HG02642 (cell line): ENCODE data around the gene ZNF439.
A peak's percentile ranks its signal among the peaks of the same experiment; 100 is the strongest.
"Not testable (repeated sequence)": the region's sequence is repeated elsewhere in the genome, so short reads cannot be mapped to it uniquely, and the experiment has no call there.

ENCODE experiments used
- ATAC-seq: cut with Tn5 transposase; IDR thresholded peaks from one replicate; pipeline ENCODE4 v1.9.1; 2021; ENCODE audit warnings: mild to moderate bottlenecking; ENCODE audit not compliant: unreplicated experiment, poor library complexity

ZNF439 gene

DNA sequence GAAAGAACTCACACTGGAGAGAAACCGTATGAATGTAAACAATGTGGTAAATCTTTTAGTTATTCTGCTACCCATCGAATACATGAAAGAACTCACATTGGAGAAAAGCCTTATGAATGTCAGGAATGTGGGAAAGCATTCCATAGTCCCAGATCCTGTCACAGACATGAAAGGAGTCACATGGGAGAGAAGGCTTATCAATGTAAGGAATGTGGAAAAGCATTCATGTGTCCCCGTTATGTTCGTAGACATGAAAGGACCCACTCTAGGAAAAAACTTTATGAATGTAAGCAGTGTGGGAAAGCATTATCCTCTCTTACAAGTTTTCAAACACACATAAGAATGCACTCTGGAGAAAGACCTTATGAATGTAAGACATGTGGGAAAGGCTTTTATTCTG is 19.2 kb downstream of the ZNF439 start:
- not testable (repeated sequence) for ATAC-seq

DNA sequence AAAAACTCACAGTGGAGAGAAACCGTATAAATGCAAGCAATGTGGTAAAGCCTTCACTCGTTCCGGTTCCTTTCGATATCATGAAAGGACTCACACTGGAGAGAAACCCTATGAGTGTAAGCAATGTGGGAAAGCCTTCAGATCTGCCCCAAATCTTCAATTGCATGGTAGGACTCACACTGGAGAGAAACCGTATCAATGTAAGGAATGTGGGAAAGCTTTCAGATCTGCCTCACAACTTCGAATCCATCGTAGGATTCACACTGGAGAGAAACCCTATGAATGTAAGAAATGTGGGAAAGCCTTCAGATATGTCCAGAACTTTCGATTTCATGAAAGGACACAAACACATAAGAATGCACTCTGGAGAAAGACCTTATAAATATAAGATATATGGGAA is 19.7 kb downstream of the ZNF439 start:
- ATAC-seq: no peak

DNA sequence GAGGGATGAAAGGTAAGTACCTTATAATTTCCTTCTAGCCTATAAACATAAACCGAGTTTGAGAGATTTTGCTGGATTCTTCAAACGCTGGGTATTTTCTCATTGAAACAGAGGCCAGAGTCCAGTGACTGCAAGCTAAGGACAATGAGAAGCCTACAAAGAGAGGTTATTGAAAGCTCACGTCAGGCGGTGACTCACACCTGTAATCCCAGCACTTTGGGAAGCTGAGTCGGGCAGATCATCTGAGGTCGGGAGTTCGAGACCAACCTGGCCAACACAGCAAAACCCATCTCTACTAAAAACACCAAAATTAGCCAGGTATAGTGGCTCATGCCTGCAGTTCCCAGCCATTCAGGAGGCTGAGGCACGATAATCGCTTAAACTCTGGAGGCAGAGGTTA is 24.1 kb downstream of the ZNF439 start:
- no peak for ATAC-seq

DNA sequence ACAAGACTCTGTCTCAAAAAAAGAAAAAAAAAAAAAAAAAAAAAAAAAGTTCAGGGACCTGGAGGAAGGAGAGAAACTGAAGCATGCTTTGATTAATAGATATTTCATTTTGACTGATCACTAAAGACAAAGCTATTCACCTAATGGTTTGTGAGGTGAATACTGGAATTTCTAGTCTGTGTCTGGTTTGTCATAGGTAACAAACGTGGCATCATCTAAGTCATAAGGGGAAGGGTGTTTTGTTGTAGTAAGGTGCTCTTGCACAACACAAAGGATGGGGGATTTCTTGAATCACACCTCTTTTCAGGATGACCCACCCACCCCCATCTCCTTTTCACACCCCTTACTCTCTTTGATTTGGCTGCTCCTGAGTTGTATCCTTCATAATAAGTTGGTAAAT is 25.2 kb downstream of the ZNF439 start:
- ATAC-seq: no peak

DNA sequence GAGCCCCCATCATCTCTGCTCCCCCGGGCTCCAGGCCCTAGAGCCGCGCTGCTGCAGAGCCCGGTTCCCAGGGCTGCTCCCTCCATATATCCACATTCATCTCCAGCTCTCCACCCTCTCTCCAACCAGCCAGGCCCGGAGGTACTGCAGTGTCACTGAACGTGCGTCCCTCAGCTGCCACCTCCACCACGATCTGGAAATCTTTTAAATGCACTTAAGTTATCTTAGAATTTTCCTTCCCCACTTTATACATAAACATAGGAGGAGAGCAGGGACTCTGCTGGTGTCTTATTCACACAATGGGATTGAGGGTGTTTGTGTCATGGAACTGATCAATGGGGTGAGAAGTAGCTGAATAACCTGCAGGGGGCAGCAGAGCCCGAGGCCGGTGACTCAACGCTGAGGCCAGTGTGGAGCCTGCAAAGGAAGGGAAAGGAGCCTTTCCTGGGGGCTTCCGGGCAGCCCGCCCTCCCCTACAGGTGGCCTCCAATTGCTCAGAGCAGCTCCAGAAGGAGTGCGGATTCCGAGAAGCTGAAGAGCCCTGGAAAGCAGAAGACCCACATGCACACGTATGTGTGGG is 31.3 kb downstream of the ZNF439 start:
- ATAC-seq: not testable (repeated sequence)

DNA sequence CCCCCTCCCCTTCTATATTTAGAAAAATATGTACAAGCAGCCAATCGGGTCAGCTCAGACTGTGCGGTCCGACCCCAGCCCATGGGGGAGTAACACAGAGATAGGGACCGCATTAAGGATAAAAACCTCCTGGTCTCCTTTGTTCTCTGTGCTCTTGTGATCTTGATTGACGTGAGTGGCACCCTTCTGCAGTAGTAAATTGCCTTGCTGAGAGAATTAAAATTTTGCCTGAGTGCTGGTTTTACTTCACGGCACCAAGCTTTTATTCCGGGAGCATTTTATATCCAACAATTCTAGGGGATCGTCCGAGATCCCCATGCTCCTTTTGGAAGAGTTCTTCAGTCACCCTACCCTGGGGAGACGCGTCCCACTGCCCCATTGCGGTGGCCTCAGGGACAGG is 32.1 kb downstream of the ZNF439 start:
- ATAC-seq: no peak

DNA sequence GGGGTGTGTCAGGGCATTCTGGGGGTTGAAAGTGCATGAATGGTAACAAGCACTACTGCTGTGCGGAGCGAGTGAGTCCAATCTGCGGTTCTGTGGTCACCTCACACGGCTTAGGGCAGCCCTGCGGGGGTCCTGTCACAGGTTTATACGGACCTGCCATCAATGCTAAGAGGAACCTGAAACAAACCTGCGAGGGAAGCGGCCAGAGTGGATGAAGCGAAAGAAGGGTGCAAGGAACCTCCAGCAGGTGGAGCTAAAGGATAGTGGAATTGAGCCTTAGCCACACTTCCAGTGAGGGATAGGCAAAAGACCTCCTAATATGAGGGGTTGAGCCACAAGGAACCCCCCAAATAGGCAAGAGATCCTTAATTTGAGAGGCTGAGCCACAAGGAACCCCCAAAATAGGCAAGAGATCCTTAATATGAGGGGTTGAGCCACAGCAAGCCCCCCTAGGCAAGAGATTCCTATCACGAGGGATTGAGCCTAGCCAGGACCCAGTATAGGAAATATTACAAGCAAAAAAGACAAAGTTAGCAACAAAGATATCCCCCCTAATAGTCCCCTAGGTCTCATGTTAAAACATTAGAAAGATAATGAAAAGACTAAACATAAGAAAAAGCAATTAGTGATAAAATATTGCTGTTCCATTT is 32.8 kb downstream of the ZNF439 start:
- no peak for ATAC-seq

DNA sequence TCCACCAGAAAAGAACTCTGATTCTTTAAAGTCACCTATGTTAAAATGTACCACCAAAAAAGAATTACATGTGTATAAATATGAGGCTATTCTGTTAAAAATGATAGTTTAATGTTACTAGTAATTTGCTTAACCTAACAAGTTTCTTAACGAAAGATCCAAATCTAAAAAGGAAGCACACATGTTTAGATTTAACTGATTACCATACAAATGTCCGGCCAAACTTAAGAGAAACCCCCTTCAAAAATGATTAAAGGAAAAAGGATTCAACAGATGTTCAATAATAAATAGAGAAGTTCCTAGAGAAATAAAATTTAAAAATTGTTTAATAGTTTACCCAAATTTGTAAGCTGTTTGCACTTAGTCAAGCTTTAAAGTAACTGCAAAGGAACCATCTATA is 34.1 kb downstream of the ZNF439 start:
- ATAC-seq: no peak

DNA sequence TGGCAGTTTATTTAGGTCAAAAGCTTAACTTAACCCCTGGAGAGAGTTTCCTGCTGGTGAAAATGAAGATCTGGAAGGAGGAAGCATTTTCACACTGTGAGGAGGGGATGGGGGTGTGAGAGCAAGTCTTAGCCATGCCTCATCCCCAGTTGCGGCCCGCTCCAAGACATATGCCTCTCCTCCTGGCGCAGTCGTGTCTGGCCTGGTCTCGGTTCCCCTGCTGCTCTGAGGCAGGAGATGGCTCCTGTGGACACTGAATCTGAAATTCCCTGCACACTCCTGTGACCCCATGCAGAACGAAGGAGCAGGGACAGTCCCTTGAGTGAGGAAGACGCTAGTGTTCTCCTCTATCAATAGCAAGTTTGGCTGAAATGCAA is 38.7 kb downstream of the ZNF439 start:
- ATAC-seq: no peak

DNA sequence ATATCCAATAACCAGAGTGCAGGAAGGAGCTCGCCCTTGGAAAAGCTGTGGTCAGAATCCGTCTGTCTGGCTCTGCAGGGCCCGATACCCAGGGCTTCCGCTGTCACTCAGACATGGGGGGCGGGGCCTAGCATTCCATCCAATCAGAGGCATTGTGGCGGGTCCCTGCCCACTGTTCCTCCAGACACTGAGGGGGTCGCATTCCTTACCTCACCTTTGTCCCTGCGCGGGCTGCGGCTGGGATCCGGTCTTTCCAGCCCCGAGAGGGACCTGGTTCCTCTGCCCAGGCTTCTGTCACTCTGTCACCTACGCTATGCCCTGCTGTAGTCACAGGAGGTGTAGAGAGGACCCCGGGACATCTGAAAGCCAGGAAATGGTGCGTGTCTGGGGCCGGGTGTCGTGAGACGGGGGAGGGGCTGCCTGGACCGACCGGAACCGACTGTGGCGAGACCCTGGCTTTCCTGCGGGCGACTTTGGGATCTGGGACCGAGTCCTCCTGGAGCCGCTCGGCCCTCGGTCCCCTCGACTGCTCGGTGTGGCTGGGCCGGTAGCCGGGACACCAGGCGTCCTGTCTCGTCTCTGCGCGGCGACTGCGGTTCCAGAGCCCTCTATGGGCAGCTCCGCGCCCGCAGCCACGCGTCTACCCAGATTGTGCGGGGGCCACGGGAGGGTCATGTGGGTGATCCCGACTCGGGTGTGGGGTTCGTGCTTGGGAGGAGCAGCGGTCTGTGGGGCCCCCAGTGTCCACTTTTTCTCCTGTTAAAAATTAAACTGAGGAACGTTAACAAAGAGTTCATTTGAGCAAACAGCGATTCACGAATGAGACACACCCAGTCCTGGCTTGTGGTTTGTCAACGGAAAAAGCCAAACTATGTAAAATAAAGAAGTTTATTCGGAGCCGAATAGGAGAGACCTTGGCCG is 39.3 kb downstream of the ZNF439 start, which contains the start of gene ZNF69:
ZNF69 (plus strand) TSS at position 172 of the 921 bp plus-strand sequence; CDS start at position 314, 142 bp downstream.
- ATAC-seq: peak; percentile 85

DNA sequence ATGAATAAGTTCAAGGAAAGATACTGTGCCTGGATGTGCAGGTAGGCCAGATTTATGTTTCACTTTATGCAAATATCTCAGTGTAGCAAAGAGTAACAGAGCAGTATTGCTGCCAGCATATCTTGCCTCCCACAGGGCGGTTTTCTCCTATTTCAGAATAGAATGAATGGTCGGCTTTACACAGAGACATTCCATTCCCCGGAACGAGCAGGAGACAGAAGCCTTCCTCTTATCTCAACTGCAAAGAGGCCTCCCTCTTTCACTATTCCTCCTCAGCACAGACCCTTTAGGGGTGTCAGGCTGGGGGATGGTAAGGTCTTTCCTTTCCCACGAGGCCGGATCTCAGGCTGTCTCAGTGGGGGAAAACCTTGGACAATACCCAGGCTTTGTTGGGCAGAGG is 41.4 kb downstream of the ZNF439 start:
- not testable (repeated sequence) for ATAC-seq

DNA sequence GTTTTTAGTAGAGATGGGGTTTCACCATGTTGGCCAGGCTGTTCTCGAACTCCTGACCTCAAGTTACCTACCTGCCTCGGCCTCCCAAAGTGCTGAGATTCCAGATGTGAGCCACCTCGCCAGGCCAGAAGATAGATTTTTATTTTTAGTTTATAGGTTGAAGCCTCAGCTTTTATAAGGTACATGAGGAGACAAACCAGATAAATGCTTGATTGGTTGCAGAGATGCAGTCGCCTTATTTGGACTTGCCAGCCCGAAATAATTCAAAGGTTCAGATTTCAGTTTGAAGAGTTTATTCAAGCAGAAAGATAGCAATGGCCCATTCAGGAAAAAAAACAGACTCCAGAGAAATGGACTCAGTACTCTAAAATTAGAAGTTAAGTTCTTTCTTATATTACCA is 42.1 kb downstream of the ZNF439 start:
- no peak for ATAC-seq

DNA sequence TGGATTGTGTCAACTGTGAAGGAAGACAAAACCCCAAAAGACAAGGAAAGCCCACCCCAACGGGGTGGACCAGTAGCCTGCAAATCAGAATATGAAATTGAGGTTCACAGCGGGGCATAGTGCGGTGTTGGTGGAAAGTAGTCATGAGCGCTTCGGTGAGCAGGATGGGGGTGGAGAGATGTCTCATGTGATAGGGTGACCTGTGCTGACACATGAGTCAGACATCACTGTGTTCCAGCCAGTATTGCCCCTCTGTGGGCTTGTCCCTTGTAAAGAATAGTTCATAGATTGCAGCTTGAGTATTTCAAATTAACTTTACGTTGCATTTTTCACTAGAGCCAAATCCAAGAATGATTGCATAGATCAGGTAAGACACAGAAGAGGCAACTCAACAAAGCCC is 46.3 kb downstream of the ZNF439 start:
- no peak for ATAC-seq

DNA sequence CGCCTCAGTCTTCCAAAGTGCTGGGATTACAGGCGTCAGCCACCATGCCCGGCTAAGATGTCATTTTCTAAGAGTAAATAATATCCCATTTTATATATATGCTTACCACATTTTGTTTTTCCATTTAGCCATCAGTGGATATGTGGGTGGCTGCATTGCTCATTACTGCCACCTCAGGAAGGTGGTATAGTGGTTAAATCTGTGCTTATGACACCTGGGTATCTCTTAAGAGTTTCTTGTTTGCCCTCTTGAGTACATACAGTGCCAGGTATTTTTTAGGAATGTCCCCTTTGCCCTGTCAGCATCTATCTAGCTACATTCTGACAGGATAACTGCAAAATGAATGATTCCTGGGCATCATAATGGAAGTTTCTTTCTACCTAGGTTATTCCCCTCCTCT is 53.7 kb downstream of the ZNF439 start:
- no peak for ATAC-seq

DNA sequence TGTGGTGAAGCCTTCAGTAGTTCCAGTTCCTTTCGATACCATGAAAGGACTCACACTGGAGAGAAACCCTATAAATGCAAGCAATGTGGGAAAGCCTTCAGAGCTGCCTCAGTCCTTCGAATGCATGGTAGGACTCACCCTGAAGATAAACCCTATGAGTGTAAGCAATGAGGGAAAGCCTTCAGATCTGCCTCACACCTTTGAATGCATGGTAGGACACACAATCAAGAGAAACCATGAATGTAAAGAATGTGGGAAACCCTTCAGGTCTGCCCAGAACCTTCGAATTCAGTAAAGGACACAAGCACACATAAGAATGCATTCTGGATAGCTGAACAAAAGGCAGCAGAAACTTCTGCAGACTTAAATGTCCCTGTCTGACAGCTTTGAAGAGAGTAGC is 57.4 kb downstream of the ZNF439 start:
- no peak for ATAC-seq

DNA sequence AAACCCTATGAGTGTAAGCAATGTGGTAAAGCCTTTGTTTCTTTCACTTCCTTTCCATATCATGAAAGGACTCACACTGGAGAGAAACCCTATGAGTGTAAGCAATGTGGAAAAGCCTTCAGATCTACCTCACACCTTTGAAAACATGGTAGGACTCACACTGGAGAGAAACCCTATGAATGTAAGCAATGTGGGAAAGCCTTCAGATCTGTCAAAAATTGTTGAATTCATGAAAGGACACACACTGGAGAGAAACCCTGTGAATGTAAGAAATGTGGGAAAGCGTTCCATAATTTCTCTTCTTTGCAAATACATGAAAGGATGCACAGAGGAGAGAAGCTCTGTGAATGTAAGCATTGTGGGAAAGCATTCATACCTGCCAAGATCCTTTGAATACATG is 63.4 kb downstream of the ZNF439 start:
- not testable (repeated sequence) for ATAC-seq

DNA sequence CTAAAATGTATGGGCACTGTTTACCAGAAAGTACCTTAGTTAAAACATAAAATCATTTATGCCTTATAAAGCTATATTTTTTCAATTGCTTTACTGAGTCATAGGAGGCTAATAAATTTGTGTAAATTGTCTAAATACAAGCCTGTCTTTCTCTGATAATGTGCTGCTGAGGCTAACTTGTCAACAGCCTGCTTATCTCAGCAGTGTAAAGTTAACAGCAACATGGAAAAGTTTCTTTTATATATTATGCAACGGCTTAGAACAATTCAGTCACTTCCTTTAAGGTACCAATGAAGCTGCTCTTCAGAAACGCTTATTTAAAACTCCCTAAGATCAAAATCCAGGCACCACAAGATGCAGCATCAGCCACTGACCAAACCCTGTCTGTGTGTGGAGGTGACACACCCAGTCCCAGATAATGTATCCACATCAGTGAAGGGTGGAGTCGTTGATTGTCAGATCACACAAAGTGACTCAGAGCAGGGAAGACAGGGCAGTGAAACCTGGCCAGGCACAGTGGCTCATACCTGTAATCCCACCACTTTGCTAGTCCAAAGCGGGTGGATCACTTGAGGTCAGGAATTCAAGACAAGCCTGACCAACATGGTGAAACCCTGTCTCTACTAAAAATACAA is 66.0 kb downstream of the ZNF439 start:
- not testable (repeated sequence) for ATAC-seq
